Keratinocyte (primary cell): ENCODE data around the gene NOM1. TPM values are rescaled to one million over a fixed set of nuclear protein-coding genes. Genes with fewer than 3 reads are reported as not detected.
"Not testable (repeated sequence)": the region's sequence is repeated elsewhere in the genome, so short reads cannot be mapped to it uniquely, and the experiment has no call there.

ENCODE experiments used
- DNase-seq: peaks from one replicate; pipeline ENCODE4 v3.0.0-alpha.2; 2011; ENCODE audit warnings: low read depth, missing footprints, low spot score
- FAIRE-seq: peaks from 2 replicates; lab custom pipeline; 2011; peaks lifted over from hg19 to GRCh38; lab: Jason Lieb, UNC
- H2AFZ ChIP-seq: 2 replicates; pipeline ENCODE4 v1.6.0; 2012; ENCODE audit warnings: low read length, control low read depth, inconsistent platforms; ENCODE audit not compliant: control insufficient read depth
- H3K27ac ChIP-seq: 2 replicates; pipeline ENCODE4 v1.5.1; 2011; ENCODE audit warnings: low read length; ENCODE audit not compliant: control insufficient read depth, insufficient read depth
- H3K27me3 ChIP-seq: 3 replicates; pipeline ENCODE4 v1.6.0; 2011; ENCODE audit warnings: low read length; ENCODE audit not compliant: control insufficient read depth, insufficient read depth; ENCODE audit errors: extremely low read depth
- H3K36me3 ChIP-seq, 2 experiments: 2 replicates in 1 of 2; 3 replicates in 1 of 2; pipeline ENCODE4 v1.5.1; 2011; ENCODE audit warnings: low read length in 2 of 2, mild to moderate bottlenecking in 1 of 2; ENCODE audit not compliant: control insufficient read depth in 2 of 2, insufficient read depth in 2 of 2; ENCODE audit errors: extremely low read depth in 1 of 2
- H3K4me1 ChIP-seq: 3 replicates; pipeline ENCODE4 v1.5.1; 2011; ENCODE audit warnings: low read length; ENCODE audit not compliant: control insufficient read depth, insufficient read depth; ENCODE audit errors: extremely low read depth
- H3K4me2 ChIP-seq: 3 replicates; pipeline ENCODE4 v1.6.0; 2011; ENCODE audit warnings: low read depth, low read length; ENCODE audit not compliant: control insufficient read depth, insufficient read depth; ENCODE audit errors: extremely low read depth
- H3K4me3 ChIP-seq, 3 experiments: fragments of 200-600 bp in 1 of 3; sonication (generic) in 1 of 3; 2 replicates in 2 of 3; 3 replicates in 1 of 3; pipeline ENCODE4 v1.5.1; 2011 to 2016; ENCODE audit warnings: low read length in 3 of 3, mild to moderate bottlenecking in 3 of 3, control low read depth in 2 of 3, inconsistent platforms in 1 of 3, low read depth in 1 of 3, mixed read lengths in 1 of 3, mixed run types in 1 of 3, moderate library complexity in 1 of 3; ENCODE audit not compliant: control insufficient read depth in 2 of 3, insufficient read depth in 2 of 3; ENCODE audit errors: extremely low read depth in 1 of 3
- H3K79me2 ChIP-seq: 2 replicates; pipeline ENCODE4 v1.6.0; 2012; ENCODE audit warnings: low read length; ENCODE audit not compliant: control insufficient read depth, insufficient read depth
- H3K9ac ChIP-seq: 3 replicates; pipeline ENCODE4 v1.6.0; 2011; ENCODE audit warnings: low read length; ENCODE audit not compliant: control insufficient read depth, insufficient read depth; ENCODE audit errors: extremely low read depth
- H3K9me1 ChIP-seq: 3 replicates; pipeline ENCODE4 v1.6.0; 2011; ENCODE audit warnings: low read length; ENCODE audit not compliant: control insufficient read depth, insufficient read depth; ENCODE audit errors: extremely low read depth
- H3K9me3 ChIP-seq: 2 replicates; pipeline ENCODE4 v1.5.1; 2012; ENCODE audit warnings: low read depth, low read length; ENCODE audit not compliant: control insufficient read depth
- H4K20me1 ChIP-seq: 3 replicates; pipeline ENCODE4 v1.6.0; 2011; ENCODE audit warnings: low read length; ENCODE audit not compliant: control insufficient read depth, insufficient read depth; ENCODE audit errors: extremely low read depth
- EZH2 ChIP-seq: IDR thresholded peaks from one replicate; pipeline ENCODE4 v1.6.1; 2012; ENCODE audit warnings: inconsistent platforms, mild to moderate bottlenecking, low read length, moderate library complexity
- dilution Hi-C: fragments of 300-500 bp; cut with MboI; formaldehyde crosslinking; loops from one replicate; pipeline ENCODE4 v1.7.0; 2020; ENCODE audit warnings: low sequenced_read_pairs; ENCODE audit not compliant: extremely low pct_ligation_motif_present
- polyA plus RNA-seq, 5 experiments: library from polyadenylated mRNA; depleted of rRNA in 3 of 5; stranded (reverse) in 3 of 5; stranded (forward) in 1 of 5; unstranded in 1 of 5; fragments of >200 nt; gene quantifications; 1 replicate in 1 of 5; 2 replicates in 3 of 5; 3 replicates in 1 of 5; pipeline versions ENCODE4 v1.2.1 to v1.2.3, GENCODE V29; 2011 to 2012; ENCODE audit warnings: missing spikeins in 2 of 5, low read depth in 1 of 5, low replicate concordance in 1 of 5
- TF ChIP-seq, protein P1 (sequence below), 3 experiments: IDR thresholded peaks in 1 of 3; conservative IDR thresholded peaks in 1 of 3; optimal IDR thresholded peaks in 1 of 3; 2 replicates in 2 of 3; 3 replicates in 1 of 3; pipeline versions ENCODE3 to v1.5.1; 2011; ENCODE audit warnings: low read length in 3 of 3, mild to moderate bottlenecking in 3 of 3, moderate library complexity in 2 of 3, control low read depth in 1 of 3, inconsistent platforms in 1 of 3; ENCODE audit not compliant: insufficient read depth in 2 of 3; ENCODE audit errors: extremely low read depth in 1 of 3

Gene NOM1
- polyA plus RNA-seq, 1 donor (not counting 4 experiments of a cell fraction or from before 2014, with no cell fraction given): 17.1 TPM

DNA sequence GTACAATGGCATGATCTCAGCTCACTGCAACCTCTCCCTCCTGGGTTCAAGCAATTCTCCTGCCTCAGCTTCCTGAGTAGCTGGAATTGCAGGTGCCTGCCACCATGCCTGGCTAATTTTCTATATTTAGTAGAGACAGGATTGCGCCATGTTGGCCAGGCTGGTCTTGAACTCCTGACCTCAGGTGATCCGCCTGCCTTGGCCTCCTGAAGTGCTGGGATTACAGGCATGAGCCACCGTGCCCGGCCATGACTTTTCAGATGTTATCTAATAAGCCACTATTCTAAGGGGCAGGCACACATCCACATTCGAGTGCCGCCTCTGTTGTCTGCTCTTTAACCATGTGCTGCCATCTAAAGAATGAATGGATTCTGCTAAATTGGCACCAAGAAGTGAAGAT, 27.2 kb upstream of the NOM1 start:
- H3K79me2 ChIP-seq, H3K9me3 ChIP-seq, dilution Hi-C loops, H3K9ac ChIP-seq, H4K20me1 ChIP-seq, FAIRE-seq, H3K4me3 ChIP-seq, DNase-seq, H3K27me3 ChIP-seq, H3K9me1 ChIP-seq, H2AFZ ChIP-seq, H3K27ac ChIP-seq, H3K36me3 ChIP-seq, H3K4me1 ChIP-seq, H3K4me2 ChIP-seq: not testable (repeated sequence)

DNA sequence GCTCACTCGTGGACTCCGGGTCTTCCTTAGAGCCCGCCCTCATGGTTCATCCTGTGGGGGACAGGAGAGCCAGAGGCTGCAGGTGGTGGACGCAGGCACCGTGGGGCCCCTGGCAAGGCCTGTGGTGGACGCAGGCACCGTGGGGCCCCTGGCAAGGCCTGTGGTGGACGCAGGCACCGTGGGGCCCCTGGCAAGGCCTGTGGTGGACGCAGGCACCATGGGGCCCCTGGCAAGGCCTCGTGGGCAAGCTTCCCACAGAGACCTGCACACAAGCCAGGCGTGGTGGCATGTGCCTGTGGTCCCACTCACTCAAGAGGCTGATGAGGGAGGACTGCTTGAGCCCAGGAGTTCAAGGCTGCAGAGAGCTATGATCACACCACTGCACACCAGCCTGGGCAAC, 23.7 kb upstream of the NOM1 start:
- dilution Hi-C loops, H3K79me2 ChIP-seq: not testable (repeated sequence)

DNA sequence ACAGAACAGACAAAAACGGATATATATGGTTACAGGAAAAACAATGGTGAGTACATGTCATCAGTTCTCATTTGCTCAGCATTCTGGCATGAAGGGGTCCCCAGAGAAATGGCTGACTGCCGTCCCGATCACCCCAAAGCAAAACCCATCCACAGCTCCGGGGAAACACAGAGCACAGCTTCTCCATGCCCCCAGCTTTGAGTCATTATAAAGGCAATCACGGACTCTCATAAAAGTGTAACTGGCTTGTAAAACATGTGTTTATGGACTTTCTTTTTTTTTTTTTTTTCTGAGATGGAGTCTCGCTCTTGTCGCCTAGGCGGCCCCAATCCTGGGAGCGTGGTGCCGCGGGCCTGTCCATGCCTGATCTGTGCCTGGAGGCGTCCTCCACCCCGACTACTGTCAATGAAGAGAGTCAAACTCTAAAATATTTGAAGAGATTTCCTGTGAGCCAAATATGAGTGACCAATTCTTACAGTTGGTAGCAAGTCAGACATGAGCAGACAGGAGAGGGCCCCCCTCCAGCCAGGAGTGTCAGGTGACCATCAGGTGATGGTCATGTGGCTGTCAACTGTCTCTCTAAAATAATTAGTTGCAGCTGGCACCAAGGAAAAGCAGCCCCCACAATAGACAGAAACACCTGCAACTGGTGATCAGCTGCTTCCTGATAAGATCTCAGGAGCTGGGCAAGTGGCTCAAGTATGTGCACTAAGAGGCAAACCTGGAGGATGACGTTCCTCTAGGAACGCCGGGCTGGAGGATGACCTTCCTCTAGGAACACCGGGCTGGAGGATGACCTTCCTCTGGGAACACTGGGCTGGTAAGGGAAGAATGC, 21.7 kb upstream of the NOM1 start:
- Histone ChIP-seq H3K9me3 (no peaks in the 10 kb centered on the region), H3K4me2 (no peak overlapping the region), H3K27ac (no peak overlapping the region), H3K9ac (no peak overlapping the region), H3K9me1 (no peaks in the 10 kb centered on the region), H3K36me3 (no peaks in the 10 kb centered on the region), H3K27me3 (peaks cover 5% of the 10 kb centered on the region), H3K79me2 (no peaks in the 10 kb centered on the region), H2AFZ (no peak overlapping the region), H3K4me1 (peaks cover 10% of the 10 kb centered on the region), H4K20me1 (no peaks in the 10 kb centered on the region), H3K4me3 (no peak overlapping the region)
- dilution Hi-C loops: no loop called here
- FAIRE-seq: no peak
- no peak for DNase-seq
- no peak for TF ChIP-seq EZH2
- TF ChIP-seq, protein P1, sequence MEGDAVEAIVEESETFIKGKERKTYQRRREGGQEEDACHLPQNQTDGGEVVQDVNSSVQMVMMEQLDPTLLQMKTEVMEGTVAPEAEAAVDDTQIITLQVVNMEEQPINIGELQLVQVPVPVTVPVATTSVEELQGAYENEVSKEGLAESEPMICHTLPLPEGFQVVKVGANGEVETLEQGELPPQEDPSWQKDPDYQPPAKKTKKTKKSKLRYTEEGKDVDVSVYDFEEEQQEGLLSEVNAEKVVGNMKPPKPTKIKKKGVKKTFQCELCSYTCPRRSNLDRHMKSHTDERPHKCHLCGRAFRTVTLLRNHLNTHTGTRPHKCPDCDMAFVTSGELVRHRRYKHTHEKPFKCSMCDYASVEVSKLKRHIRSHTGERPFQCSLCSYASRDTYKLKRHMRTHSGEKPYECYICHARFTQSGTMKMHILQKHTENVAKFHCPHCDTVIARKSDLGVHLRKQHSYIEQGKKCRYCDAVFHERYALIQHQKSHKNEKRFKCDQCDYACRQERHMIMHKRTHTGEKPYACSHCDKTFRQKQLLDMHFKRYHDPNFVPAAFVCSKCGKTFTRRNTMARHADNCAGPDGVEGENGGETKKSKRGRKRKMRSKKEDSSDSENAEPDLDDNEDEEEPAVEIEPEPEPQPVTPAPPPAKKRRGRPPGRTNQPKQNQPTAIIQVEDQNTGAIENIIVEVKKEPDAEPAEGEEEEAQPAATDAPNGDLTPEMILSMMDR (optimal IDR thresholded peaks at IDR 0.05 in 1 of 3, IDR thresholded peaks at IDR 0.05 in 1 of 3, conservative IDR thresholded peaks at IDR 0.05 in 1 of 3; ENCODE audit: extremely low read depth in 1 of 3, insufficient read depth in 2 of 3, low read length in 3 of 3): no peak

More for the DNA sequence above, 23.7 kb upstream of the NOM1 start:
- FAIRE-seq, H4K20me1 ChIP-seq, H3K27me3 ChIP-seq, H3K9me1 ChIP-seq, H3K4me1 ChIP-seq, H3K4me3 ChIP-seq, H3K27ac ChIP-seq, H3K9ac ChIP-seq, H3K4me2 ChIP-seq, H3K36me3 ChIP-seq, H3K9me3 ChIP-seq, H2AFZ ChIP-seq, DNase-seq: not testable (repeated sequence)
